Hepatocyte (in vitro differentiated cells): ENCODE results near the gene DR1.

ENCODE experiments used
- EZH2phosphoT487 ChIP-seq: fragments of 200-600 bp; sonication (generic); IDR thresholded peaks from one replicate; pipeline ENCODE4 v1.6.1; 2018; ENCODE audit warnings: antibody characterized with exemption, mild to moderate bottlenecking, low read depth, moderate library complexity; ENCODE audit not compliant: unreplicated experiment, severe bottlenecking
- TF ChIP-seq, protein P1 (sequence below): fragments of 200-600 bp; sonication (generic); IDR thresholded peaks from 2 replicates; pipeline ENCODE4 v1.5.1; 2016; ENCODE audit warnings: antibody characterized with exemption, mild to moderate bottlenecking; ENCODE audit not compliant: poor library complexity

DNA sequence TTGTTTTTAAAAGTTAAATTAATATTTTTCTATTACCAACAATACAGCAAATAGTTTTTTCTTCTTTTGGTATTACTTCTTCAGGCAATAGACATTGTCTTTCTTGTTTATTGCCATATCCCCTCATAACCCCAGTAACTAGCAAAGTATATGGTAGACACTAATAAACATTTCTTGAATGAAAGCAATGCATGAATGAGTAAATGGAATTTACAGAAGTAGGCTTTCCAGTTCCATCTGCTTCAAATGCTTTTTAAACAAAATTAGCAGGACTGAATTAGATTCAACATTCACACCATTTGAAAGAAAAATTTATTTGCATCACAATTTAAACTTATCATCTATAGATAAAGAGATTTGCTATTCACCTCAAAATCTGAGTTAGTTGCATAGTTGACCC lies 5.6 kb upstream of the DR1 start:
- TF ChIP-seq, protein P1, sequence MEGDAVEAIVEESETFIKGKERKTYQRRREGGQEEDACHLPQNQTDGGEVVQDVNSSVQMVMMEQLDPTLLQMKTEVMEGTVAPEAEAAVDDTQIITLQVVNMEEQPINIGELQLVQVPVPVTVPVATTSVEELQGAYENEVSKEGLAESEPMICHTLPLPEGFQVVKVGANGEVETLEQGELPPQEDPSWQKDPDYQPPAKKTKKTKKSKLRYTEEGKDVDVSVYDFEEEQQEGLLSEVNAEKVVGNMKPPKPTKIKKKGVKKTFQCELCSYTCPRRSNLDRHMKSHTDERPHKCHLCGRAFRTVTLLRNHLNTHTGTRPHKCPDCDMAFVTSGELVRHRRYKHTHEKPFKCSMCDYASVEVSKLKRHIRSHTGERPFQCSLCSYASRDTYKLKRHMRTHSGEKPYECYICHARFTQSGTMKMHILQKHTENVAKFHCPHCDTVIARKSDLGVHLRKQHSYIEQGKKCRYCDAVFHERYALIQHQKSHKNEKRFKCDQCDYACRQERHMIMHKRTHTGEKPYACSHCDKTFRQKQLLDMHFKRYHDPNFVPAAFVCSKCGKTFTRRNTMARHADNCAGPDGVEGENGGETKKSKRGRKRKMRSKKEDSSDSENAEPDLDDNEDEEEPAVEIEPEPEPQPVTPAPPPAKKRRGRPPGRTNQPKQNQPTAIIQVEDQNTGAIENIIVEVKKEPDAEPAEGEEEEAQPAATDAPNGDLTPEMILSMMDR = no peak
- no peak for TF ChIP-seq EZH2phosphoT487
